HG03159 (cell line): ENCODE data around the gene PTTG1IP.

Source experiments
- ATAC-seq: cut with Tn5 transposase; IDR thresholded peaks from one replicate; pipeline ENCODE4 v1.9.1; 2021; ENCODE audit warnings: mild to moderate bottlenecking, moderate library complexity; ENCODE audit not compliant: unreplicated experiment

PTTG1IP gene

DNA sequence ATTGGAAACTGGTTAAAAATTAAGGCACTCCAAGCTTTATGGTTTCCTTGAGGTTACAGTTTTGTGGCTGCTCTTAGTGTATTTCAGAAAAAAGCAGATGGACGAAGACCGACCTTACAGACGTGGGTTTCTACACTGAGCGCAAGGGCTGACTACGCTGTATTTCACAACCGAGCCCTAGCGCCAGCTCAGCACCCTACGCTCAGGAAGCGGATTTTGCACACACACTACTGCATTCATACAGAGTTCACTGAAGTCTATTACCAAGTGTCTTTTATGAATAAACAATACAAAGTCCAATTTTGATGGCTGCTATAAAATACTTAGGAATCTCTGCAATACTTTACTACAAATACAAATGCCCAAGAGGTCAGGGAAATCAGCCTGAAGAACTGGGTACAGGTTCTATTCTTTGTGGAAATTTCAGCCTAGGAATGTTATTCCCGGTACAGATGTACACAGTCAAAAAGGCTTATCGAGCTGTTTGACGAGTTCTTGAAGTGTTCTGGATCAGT, 23.8 kb downstream of the PTTG1IP start:
- ATAC-seq, result no peak

DNA sequence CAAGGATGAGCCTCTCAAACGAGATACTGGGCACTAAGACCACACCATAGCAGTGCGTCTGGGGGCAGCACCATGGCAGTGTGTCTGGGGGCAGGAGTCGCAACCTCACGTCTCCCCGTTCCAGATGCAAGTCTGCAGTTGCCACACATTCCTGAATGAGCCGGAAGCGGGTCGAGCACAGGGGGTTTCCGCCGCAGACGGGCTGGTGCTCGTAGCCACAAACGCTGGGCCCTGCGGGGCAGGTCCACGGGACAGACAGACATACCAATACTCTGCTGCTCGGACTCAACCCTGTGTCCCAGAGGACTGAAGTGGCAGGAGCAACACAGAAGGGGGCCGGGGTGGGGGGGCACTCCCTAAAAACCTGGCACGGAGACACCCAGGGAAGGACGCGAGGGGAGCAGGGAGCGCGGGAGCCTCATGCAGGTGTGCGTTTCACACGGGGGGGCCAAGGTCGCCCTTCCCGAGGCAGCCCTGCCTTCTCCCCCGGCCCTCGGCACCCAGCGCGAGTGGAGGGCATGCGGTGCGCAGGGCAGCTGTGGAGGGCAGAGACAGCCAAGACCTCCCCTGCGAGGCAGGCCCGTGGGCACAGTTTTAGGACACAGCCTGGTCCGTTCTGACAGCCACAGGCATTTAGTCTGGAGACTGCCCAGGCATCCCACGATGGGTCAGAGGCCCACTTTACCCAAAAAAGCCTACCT, 24.5 kb downstream of the PTTG1IP start:
- no peak for ATAC-seq

- ATAC-seq, result no peak
Measured at GRCh38 chr21:44847261-44848056, 26.0 kb downstream of the PTTG1IP start.

GRCh38 chr21:44846485-44847260, 26.8 kb downstream of the PTTG1IP start:
- ATAC-seq, result no peak

- no peak for ATAC-seq
Measured at GRCh38 chr21:44846224-44846484, 27.3 kb downstream of the PTTG1IP start.

DNA sequence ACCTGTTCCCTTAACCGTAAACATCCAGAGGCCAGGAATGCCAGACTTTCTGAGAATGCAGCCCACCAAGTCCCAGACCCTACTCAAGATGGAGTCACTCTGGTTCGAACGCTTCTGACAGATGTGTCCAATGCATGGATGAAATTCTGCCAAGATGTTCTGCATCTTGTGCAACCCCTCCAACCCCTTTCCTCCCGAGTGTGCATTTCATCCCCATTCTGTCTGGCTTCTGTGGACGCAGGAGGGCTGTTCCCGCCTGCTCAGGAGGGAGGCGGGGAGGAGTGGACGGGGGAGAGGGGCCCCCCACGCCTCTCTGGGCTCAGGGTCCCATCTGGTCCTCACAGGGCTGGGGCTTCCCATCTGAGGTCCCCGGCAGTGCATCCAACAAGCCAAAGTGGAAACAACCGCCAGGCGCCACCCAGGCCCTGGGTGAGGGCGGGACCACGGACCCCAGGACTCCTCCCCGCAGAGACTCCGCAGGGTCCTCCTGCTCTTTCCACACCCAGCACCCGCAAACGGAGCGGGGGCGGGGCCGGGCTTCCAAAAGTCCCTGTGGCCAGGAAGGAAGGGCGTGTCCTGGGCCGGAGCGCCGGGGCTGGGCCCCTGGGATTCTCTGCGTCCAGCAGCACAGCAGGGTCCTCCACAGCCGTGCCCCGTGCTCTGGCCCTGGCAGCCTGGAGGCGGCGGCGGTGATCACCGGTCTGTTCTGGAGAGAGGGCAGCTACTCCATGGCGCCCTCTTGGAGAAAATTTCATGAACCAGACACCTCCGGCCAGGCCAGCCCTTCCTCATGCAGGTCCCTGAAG, 27.9 kb downstream of the PTTG1IP start:
- ATAC-seq, result no peak

DNA sequence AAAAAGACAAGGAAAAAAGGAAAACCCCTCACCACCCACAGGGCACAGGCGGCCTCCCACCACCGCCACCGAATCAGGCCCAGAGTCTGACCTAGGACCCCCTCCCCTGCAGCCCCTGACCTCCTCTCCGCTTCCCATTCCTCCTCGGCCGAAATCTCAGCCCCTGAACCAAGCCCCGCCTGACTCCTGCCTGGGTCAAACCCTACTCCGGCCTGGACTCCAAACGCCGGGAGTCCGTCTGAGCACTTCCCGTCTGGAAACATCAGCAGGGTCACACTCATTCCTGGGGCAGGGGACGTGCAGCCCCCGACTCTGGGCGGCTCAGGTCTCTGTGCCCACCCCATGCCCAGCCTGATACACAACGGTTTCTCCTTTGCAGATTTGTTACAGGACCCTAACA, 29.2 kb downstream of the PTTG1IP start:
- no peak for ATAC-seq

DNA sequence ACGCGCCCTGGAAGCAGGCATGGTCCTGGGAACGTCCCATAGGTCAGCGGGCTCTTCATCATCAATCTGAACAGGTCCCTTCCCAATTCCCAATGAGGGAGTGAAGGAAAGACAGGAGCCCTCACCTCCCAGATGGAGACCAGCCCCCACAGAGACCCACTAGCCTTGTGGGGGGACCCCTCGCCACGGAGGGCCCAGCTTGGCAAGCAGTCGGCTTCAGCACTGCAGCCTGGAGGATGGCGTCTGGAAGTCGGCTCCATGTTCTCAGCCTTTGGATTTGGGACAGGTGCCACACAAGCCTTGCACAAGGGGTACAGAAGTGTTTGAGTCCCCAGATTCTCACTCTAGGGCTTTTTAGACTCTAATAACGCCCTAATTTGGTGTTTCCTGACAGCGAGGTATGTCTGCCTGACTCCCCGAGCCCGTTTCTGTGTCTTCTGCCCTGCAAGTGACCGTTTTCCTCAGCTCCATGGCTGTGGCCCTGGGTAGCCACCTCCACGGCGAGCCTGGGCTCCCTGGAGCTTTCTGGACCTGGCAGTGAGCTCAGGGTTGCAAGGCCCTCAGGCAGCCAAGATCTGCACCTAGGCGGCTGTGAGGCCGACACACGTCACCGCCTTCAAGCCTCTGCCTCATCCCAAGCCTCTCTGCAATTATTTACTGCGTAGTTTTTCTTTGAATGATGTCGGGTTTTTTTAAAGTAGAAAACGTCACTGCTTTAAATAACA, 30.6 kb downstream of the PTTG1IP start:
- ATAC-seq, result no peak

GRCh38 chr21:44842087-44842486, 31.4 kb downstream of the PTTG1IP start:
- ATAC-seq, result no peak

GRCh38 chr21:44840771-44841170, 32.7 kb downstream of the PTTG1IP start:
- no peak for ATAC-seq

DNA sequence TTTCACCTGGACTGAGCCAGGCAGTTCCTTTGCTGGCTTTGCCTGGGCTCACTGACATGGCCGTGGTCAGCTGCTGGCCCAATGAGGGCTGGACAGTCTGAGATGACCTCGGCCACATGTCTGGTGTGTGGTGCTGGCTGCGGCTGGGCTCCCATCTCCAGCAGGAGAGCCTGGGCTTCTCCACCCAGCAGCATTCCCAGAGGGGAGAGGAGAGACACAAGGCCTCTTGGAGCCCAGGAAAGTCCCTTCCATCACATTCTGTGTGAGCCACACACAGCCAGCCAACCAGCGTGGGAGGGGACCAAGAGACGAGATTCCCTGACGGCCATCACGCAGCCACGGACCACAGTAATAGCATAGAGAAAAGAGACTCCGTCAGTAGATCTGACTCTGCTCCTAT, 34.5 kb downstream of the PTTG1IP start:
- no peak for ATAC-seq

GRCh38 chr21:44838039-44838895, 35.2 kb downstream of the PTTG1IP start:
- no peak for ATAC-seq

GRCh38 chr21:44837537-44837936, 36.0 kb downstream of the PTTG1IP start:
- no peak for ATAC-seq

- no peak for ATAC-seq
Measured at GRCh38 chr21:44836666-44837471, 36.6 kb downstream of the PTTG1IP start.

GRCh38 chr21:44836349-44836665, 37.2 kb downstream of the PTTG1IP start:
- no peak for ATAC-seq

DNA sequence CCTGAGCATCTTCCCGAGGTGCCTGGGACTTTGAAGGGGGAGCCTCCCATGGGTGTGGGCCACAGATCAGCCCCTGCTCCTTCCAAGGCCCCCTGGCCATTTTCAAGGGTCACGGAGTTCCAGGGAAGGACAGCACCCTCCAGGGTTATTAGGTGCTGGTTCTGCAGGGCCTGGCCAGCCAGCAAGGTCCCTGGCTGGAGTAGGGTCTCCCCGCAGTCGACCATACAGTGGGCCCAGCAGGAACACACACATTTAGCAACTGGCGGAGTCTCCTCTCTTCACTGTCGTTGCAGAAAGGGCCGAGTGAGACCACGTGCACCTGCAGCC, 37.9 kb downstream of the PTTG1IP start:
- no peak for ATAC-seq

DNA sequence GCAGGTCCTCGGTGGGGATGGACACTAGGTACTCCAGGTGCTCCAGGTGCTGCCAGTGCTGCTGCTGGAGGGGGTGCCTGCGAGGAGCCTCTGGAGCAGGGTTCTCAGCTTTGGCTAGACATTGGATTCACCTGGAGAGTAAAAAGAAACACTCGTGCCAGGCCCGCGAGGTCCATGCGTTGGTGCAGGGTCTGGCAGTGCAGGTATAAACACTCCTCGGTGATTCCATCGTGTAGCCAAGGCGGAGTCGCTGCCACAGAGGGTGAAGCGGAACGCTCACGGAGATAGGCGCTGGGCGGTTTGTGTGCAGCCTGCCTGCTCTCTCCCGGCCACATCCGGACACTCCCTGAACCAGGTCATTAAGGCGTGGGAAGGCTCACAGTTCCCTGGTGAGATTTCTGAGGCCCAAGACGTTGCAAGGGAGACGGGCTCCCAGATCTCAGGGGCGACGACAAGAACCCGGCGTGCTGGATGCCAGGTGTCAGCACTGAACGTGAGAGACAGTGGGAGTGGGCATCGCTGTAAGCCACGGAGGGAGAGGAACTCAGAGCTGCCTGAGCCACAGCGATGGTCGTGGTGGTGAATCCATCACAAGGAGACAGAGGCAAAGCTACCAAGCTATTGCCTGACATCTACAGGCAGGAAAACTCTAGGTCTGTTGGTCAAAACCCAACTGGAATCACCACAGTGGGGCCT, 38.4 kb downstream of the PTTG1IP start:
- no peak for ATAC-seq

- no peak for ATAC-seq
Measured at GRCh38 chr21:44834231-44834950, 39.1 kb downstream of the PTTG1IP start.
